Measurements from ENCODE around the gene TREH.

Gene TREH

DNA sequence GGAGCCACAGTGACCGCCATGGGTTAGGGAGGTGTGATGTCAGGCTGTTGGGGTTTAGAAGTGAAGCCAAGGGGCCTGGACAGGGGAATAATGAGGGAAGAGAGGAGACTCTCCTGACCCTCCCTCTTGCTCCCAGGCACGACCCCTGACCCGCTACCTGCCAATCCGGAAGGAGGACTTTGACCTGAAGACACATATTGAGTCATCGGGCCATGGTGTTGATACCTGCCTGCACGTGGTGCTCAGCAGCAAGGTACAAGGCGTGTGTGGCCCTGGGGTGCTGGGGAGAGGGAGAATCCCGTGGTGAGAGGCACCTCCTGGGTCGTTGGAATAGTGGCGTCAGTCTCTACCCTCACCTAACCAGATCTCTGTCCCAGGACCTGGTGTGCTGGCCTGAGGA, 29.5 kb downstream of the TREH start:
- TF ChIP-seq, protein P1, sequence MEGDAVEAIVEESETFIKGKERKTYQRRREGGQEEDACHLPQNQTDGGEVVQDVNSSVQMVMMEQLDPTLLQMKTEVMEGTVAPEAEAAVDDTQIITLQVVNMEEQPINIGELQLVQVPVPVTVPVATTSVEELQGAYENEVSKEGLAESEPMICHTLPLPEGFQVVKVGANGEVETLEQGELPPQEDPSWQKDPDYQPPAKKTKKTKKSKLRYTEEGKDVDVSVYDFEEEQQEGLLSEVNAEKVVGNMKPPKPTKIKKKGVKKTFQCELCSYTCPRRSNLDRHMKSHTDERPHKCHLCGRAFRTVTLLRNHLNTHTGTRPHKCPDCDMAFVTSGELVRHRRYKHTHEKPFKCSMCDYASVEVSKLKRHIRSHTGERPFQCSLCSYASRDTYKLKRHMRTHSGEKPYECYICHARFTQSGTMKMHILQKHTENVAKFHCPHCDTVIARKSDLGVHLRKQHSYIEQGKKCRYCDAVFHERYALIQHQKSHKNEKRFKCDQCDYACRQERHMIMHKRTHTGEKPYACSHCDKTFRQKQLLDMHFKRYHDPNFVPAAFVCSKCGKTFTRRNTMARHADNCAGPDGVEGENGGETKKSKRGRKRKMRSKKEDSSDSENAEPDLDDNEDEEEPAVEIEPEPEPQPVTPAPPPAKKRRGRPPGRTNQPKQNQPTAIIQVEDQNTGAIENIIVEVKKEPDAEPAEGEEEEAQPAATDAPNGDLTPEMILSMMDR (IDR thresholded peaks at IDR 0.05; ENCODE audit: borderline replicate concordance, insufficient read depth, low read depth, low read length): no peak
- H3K4me3 ChIP-seq (ENCODE audit: low read depth, low read length): no peak overlapping the region

DNA sequence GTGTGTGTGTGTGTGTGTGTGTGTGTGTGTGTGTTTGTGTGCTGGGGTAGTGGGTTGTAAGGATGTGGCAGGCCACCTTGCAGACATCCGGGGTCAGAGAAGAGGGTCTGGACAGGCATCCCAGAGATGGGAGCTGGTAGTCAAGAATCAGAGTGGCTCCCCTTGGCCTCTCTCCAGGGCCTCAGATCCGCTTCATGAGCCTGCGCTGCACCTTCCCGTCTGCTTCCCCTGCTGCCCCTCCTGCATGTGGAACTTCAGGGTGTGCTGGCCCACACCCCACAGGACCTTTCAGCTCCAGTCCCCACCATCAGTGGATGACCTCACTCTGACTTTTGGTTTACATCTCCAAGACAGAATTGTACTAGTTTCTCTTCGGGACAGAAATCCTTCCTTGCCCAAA, 31.2 kb downstream of the TREH start:
- H3K4me3 ChIP-seq (ENCODE audit: low read depth, low read length): no peak overlapping the region
- TF ChIP-seq, protein P1 (IDR thresholded peaks at IDR 0.05; ENCODE audit: borderline replicate concordance, insufficient read depth, low read depth, low read length): no peak

DNA sequence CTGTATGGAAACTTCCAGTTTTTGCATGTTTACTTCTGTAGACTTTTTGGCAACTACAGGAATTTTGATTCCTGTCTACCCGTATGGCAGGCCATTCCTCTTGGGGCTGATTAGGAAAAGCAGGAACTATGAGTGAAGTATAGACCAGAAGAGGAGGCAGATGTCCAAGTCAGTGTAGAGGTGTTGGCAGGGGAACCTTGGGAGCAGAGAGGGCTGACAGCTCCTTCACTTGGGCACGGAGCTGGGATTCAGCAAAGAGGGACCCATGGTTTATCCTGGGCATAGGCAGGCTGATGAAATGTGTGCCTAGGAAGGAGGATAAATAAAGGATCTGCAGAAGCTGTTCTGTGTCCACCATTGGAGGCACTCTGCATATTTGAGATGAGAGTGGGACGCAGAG, 33.1 kb downstream of the TREH start:
- H3K4me3 ChIP-seq (ENCODE audit: low read depth, low read length): no peak overlapping the region
- TF ChIP-seq, protein P1 (IDR thresholded peaks at IDR 0.05; ENCODE audit: borderline replicate concordance, insufficient read depth, low read depth, low read length): no peak

DNA sequence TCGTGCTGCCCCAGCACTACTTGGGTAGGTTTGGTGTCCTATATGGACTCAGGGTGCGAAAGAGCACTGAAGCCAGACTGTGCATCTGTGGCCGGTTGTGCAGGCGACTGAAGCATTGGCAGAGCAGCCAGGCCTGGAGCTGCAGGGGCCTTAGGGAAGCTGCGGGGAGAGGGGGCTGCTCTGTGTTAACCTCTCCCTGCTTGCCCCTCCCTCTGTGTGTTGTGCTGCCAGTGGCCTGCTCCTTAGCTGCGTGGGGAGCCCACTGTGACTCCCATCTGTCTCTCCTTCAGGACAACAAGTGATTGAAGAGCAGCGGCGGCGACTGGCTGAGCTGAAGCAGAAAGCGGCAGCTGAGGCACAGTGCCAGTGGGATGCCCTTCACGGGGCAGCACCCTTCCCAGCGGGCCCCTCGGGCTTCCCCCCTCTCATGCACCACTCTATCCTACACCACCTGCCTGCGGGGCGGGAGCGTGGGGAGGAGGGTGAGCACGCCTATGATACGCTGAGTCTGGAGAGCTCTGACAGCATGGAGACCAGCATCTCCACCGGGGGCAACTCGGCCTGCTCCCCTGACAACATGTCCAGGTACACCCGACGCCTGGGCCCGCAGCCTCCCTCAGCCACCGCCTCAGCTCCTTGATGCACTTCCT, 34.3 kb downstream of the TREH start:
- TF ChIP-seq, protein P1 (IDR thresholded peaks at IDR 0.05; ENCODE audit: borderline replicate concordance, insufficient read depth, low read depth, low read length): no peak
- H3K4me3 ChIP-seq (ENCODE audit: low read depth, low read length): no peak overlapping the region

DNA sequence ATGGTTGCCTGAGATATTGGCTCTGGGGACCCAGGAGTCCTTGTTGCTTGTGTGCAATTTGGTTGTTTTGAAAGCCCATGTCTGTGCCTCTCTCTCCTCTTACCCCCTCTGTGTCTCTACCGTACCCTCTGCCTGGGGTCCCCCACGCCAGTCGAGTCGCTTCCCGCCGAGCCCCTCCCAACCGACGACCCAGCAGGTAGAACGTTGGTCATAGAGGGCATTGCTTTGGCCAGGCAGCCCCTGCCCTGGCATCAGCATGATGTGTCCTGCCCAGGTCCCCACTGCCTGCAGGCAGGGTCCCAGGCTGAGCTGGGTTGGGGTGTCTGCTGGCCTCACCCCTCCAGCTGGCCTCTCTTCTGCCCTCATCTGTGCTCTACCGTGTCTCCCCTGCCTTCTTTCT, 35.0 kb downstream of the TREH start:
- no peak overlapping the region for H3K4me3 ChIP-seq (ENCODE audit: low read depth, low read length)
- TF ChIP-seq, protein P1 (IDR thresholded peaks at IDR 0.05; ENCODE audit: borderline replicate concordance, insufficient read depth, low read depth, low read length): no peak

DNA sequence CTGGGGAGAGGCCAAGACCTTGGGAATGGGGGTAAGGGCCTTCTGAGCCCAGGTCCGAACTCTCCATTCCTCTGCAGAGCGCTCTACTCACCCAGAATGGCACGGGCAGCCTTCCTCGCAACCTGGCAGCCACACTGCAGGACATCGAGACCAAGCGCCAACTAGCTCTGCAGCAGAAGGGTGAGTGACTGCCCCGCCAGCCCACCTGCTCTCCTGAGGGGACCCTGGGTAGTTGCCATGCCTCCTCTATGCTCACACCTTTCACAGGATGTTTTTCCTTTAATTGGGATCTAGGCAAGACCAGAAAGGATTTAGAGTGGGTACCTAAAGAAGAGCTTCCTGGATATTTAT, 35.5 kb downstream of the TREH start:
- no peak overlapping the region for H3K4me3 ChIP-seq (ENCODE audit: low read depth, low read length)
- TF ChIP-seq, protein P1 (IDR thresholded peaks at IDR 0.05; ENCODE audit: borderline replicate concordance, insufficient read depth, low read depth, low read length): no peak

DNA sequence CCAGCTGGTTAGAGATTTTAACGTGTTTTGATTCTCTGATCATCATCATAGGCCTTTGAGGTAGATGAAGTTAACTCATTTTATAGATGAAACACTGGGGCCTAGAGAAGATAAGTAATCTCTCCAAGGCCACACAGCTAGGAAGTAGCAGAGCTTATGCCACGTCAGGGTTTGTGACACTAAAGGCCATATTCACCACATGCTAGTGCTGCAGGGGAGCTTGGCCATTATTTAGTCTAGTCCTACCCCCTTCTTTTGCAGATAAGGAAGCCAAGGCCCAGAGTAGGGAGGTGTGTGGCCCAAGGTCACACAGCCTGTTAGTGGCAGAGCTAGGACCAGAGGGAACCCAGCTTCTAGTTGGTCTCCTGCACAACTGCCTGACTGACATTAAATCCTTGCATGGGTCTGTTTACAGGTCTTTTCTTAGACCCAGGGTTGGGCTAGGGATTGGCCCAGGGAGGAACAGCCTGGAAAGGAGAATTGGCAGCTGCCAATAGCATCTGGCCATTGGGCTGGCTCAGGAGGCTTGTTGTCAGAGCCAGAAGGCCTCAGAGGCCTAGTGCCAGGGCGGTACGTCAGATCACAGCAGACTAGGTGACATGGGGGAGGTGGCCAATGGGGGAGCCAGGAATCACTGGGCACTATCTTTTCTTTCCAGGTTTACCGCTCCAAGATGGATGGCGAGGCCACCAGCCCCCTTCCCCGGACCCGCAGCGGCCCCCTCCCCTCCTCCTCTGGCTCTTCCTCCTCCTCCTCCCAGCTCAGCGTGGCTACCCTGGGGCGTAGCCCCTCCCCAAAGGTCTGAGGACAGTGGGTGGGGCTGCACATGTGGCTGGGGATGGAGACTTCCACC, 36.1 kb downstream of the TREH start:
- no peak overlapping the region for H3K4me3 ChIP-seq (ENCODE audit: low read depth, low read length)
- TF ChIP-seq, protein P1 (IDR thresholded peaks at IDR 0.05; ENCODE audit: borderline replicate concordance, insufficient read depth, low read depth, low read length): no peak
